ENCODE measurements around the gene SH3BGRL. TPM values are rescaled to one million over a fixed set of nuclear protein-coding genes. Genes with fewer than 3 reads are reported as not detected.

SH3BGRL gene
- total and polyA plus RNA-seq, 2 donors from 2014 or later: 114 to 130 TPM

DNA sequence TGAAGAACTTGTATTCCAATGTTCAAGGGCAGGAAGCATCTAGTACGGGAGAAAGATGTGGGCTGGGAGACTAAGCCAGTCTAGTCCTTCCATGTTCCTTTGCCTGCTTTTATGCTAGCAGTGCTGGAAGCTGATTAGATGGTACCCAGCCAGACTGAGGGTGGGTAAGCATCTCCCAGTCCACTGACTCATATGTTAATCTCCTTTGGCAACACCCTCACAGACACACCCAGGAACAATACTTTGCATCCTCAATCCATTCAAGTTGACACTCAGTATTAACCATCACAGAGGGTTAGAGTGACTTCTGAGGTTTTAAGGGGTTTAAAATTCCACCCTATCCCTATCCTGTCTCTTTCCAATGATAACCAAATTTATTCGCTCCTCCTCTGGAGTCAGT is 6.6 kb upstream of the SH3BGRL start:
- Histone ChIP-seq H3K36me3 (ENCODE audit: control insufficient read depth in 2 of 3, insufficient read depth in 3 of 3, low read length in 3 of 3) (no peaks in the 10 kb centered on the region), H3K9ac (ENCODE audit: low read length in 3 of 3) (no peak overlapping the region), H3K4me3 (ENCODE audit: low read length in 3 of 3) (no peak overlapping the region), H3K4me1 (ENCODE audit: control insufficient read depth in 2 of 3, insufficient read depth in 2 of 3, low read depth in 1 of 3, low read length in 3 of 3) (no peaks in the 10 kb centered on the region), H3K27ac (ENCODE audit: low read depth in 2 of 2, low read length in 2 of 2) (no peak overlapping the region), H3K27me3 (ENCODE audit: control insufficient read depth, insufficient read depth, low read length) (no peaks in the 10 kb centered on the region), H3K9me3 (ENCODE audit: control insufficient read depth in 2 of 3, insufficient read depth in 1 of 3, low read length in 3 of 3) (no peaks in the 10 kb centered on the region)
- intact Hi-C loops (cut with DNase I): no loop called here
- FAIRE-seq (no peak), DNase-seq (no peak)
- TF ChIP-seq, protein P1, sequence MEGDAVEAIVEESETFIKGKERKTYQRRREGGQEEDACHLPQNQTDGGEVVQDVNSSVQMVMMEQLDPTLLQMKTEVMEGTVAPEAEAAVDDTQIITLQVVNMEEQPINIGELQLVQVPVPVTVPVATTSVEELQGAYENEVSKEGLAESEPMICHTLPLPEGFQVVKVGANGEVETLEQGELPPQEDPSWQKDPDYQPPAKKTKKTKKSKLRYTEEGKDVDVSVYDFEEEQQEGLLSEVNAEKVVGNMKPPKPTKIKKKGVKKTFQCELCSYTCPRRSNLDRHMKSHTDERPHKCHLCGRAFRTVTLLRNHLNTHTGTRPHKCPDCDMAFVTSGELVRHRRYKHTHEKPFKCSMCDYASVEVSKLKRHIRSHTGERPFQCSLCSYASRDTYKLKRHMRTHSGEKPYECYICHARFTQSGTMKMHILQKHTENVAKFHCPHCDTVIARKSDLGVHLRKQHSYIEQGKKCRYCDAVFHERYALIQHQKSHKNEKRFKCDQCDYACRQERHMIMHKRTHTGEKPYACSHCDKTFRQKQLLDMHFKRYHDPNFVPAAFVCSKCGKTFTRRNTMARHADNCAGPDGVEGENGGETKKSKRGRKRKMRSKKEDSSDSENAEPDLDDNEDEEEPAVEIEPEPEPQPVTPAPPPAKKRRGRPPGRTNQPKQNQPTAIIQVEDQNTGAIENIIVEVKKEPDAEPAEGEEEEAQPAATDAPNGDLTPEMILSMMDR (IDR thresholded peaks at IDR 0.05; ENCODE audit: borderline replicate concordance, extremely low read depth, insufficient read depth): no peak

DNA sequence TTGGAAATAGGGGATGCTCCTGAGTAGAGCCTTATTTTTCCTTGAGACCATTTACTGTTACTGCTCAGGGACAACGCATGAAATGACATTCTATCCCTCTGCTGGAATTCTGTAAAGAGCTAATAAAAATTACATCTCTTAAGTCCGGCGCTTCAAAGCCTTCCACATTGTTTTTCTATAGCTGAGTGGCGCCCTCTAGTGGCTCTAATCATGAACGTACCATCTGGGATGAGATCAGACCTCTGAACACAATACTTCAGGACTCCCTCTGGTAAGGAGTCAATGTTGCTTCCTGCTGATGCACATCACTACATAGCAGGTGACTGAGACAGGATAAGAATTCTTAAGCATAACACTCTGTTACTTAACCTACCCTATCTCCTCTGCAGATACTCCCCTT is 6.2 kb upstream of the SH3BGRL start:
- peak; percentile 68 for FAIRE-seq

DNA sequence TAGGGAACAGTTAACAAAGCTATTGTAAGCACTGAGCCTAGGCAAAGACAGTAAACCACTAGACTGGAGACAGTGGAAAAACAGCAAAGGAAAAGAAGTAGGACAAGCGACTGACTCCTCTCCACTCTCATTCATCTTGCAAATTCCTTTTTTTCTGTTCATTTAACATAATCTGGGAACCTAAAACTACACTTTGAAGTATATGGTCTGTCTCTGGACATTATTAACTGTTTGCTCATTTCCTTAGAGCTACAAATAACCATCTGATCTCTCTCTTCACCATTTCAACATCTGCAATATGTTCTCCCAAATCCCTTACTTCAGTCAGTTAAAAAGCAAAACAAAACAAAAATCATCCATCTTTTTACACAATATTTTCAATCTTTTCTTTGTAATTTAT is 831 bp upstream of the SH3BGRL start:
- Histone ChIP-seq H3K4me3 (ENCODE audit: low read length in 3 of 3) (peak overlapping the region; percentile 81 to 98 (median 82)), H3K36me3 (ENCODE audit: control insufficient read depth in 2 of 3, insufficient read depth in 3 of 3, low read length in 3 of 3) (no peaks in the 10 kb centered on the region), H3K4me1 (ENCODE audit: control insufficient read depth in 2 of 3, insufficient read depth in 2 of 3, low read depth in 1 of 3, low read length in 3 of 3) (no peaks in the 10 kb centered on the region), H3K27me3 (ENCODE audit: control insufficient read depth, insufficient read depth, low read length) (no peaks in the 10 kb centered on the region), H3K9ac (ENCODE audit: low read length in 3 of 3) (peak overlapping the region in 2 of 3 donors; percentile 91 to 96), H3K27ac (ENCODE audit: low read depth in 2 of 2, low read length in 2 of 2) (peak overlapping the region in 1 of 2 donors; percentile 75), H3K9me3 (ENCODE audit: control insufficient read depth in 2 of 3, insufficient read depth in 1 of 3, low read length in 3 of 3) (no peaks in the 10 kb centered on the region)
- TF ChIP-seq, protein P1 (IDR thresholded peaks at IDR 0.05; ENCODE audit: borderline replicate concordance, extremely low read depth, insufficient read depth): no peak
- FAIRE-seq (no peak), DNase-seq (peak in 1 of 5 donors; percentile 25)
- intact Hi-C loops (cut with DNase I): no loop called here

More for the DNA sequence above, 6.2 kb upstream of the SH3BGRL start:
- no peaks in the 10 kb centered on the region for H3K27me3 ChIP-seq (ENCODE audit: control insufficient read depth, insufficient read depth, low read length)
- H3K4me1 ChIP-seq (ENCODE audit: control insufficient read depth in 2 of 3, insufficient read depth in 2 of 3, low read depth in 1 of 3, low read length in 3 of 3): no peaks in the 10 kb centered on the region
- H3K9me3 ChIP-seq (ENCODE audit: control insufficient read depth in 2 of 3, insufficient read depth in 1 of 3, low read length in 3 of 3): no peaks in the 10 kb centered on the region
- no peak overlapping the region for H3K27ac ChIP-seq (ENCODE audit: low read depth in 2 of 2, low read length in 2 of 2)
- TF ChIP-seq, protein P1 (IDR thresholded peaks at IDR 0.05; ENCODE audit: borderline replicate concordance, extremely low read depth, insufficient read depth): peak; percentile 55
- no peaks in the 10 kb centered on the region for H3K36me3 ChIP-seq (ENCODE audit: control insufficient read depth in 2 of 3, insufficient read depth in 3 of 3, low read length in 3 of 3)
- DNase-seq: peak in 4 of 5 donors; percentile 35 to 66 (median 49)
- H3K4me3 ChIP-seq (ENCODE audit: low read length in 3 of 3): no peak overlapping the region
- no peak overlapping the region for H3K9ac ChIP-seq (ENCODE audit: low read length in 3 of 3)
- intact Hi-C loops (cut with DNase I): no loop called here

DNA sequence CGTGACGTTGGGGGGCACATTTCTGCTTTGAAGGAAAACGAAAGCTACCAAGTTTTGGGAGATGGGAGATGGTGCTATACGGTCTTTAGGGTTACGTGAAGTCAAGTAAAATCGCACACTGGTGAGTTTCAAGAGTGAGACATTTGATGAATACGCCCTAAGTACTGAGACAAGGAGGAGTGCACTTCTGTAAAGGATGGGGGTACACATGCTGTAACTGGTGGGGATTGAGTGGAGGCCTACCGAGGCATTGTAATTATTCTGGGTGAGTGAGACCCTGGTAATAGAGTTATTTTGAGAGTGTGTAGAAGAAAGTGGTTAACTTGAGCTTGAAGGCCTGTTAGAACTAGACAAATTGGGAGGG is 536 bp downstream of the SH3BGRL start:
- H3K27ac ChIP-seq (ENCODE audit: low read depth in 2 of 2, low read length in 2 of 2): peak overlapping the region; percentile 71 to 75

More for the DNA sequence above, 536 bp downstream of the SH3BGRL start:
- Histone ChIP-seq H3K9me3 (ENCODE audit: control insufficient read depth in 2 of 3, insufficient read depth in 1 of 3, low read length in 3 of 3) (no peaks in the 10 kb centered on the region), H3K4me3 (ENCODE audit: low read length in 3 of 3) (peak overlapping the region; percentile 81 to 98 (median 82)), H3K36me3 (ENCODE audit: control insufficient read depth in 2 of 3, insufficient read depth in 3 of 3, low read length in 3 of 3) (no peaks in the 10 kb centered on the region), H3K9ac (ENCODE audit: low read length in 3 of 3) (peak overlapping the region; percentile 82 to 96 (median 91)), H3K27me3 (ENCODE audit: control insufficient read depth, insufficient read depth, low read length) (no peaks in the 10 kb centered on the region), H3K4me1 (ENCODE audit: control insufficient read depth in 2 of 3, insufficient read depth in 2 of 3, low read depth in 1 of 3, low read length in 3 of 3) (no peaks in the 10 kb centered on the region)
- no peak for FAIRE-seq
- intact Hi-C loops (cut with DNase I): no loop called here
- TF ChIP-seq, protein P1 (IDR thresholded peaks at IDR 0.05; ENCODE audit: borderline replicate concordance, extremely low read depth, insufficient read depth): no peak
- peak in 3 of 5 donors; percentile 14 to 66 (median 36) for DNase-seq
